ENCODE results near the gene FXYD3.
A peak's percentile ranks its signal among the peaks of the same experiment; 100 is the strongest.

The FXYD3 gene, protein sequence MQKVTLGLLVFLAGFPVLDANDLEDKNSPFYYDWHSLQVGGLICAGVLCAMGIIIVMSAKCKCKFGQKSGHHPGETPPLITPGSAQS

DNA sequence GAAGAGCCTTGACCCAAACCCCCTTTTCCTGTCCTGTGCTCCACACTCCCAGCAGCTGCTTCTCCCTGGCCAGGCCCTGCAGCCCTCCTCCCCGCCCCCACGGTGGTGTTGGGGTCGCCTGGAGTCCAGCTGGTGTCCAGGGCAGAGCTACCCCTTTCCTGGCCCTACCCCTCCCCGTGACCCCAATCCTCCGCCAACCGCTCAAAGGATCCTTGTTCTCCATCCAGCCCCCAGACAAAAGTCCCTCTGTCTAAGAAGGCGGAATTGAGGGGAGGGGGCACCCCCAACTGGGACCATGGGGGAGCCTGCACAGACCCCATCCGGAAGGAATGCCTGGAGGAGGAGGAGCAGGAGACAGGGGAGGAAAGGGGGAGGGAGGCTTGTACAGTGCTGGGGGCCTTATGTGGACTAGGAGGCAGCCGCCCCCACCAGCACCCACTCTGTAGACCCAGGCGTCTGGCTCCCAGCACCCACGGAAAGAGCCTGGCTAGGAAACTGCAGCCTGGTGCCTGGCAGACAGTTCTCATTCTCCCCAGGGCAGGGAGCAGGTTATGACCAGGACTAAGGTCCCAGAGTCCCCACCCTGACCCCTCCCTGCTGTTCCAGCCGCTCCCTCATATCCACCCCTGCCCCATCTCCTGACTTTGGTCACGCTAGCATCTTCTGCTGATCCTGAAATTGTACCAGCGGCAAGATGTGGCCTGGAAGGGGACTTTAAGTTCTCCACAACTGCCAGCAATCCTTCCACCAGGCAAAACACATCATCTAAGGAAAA is at the start of gene FXYD3:
Gene FXYD3 (plus strand): TSS at position 647 of the 775 bp plus-strand sequence. CDS start 3,554 bp downstream, outside the sequence.
- DNase-seq = no peak

GRCh38 chr19:35066121-35066520 is 49.5 kb upstream of the FXYD3 start:
- no peak for DNase-seq

- peak; percentile 26 for DNase-seq
Observed at GRCh38 chr19:35066691-35067563, 48.7 kb upstream of the FXYD3 start.

DNA sequence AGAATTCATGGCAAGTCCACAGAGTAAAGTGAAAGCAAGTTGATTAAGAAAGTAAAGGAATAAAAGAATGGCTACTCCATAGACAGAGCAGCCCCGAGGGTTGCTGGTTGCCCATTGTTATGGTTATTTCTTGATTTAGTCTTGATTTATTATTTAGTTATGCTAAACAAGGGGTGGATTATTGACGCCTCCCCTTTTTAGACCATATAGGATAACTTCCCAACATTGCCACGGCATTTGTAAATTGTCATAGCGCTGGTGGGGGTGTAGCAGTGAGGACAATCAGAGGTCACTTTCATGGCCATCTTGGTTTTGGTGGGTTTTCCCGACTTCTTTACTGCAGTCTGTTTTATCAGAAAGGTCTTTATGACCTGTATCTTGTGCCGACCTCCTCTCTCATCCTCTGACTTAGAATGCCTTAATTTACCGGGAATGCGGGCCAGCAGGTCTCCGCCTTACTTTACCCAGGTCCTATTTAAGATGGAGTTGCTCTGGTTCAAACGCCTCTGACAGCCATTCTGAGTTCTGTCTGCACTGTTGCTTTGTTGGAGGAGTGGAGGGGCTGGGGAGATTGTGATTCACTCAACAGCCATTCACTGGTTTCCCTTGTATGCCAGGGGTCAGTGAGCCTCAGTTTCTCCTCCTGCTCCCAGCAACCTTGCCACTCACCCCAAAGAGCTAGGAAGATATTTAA is 46.5 kb upstream of the FXYD3 start:
- no peak for DNase-seq

DNA sequence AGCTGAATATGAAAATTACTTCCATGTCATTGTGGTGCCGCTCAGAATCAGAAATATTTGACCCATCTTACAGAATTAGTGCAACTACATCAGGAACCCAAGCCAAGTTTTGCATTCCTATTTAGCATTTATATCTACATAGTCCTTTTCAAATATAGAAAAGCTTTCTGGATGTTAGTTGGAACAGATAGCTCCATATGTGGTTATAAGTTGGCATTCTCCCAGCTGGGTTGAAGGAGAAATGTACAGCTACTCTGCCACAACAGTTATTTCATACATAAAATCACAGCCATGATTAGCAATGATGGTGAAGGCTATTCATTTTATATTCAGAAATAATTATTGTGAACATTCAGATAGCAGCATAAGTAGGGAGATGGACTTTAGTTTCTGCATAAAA is 45.9 kb upstream of the FXYD3 start:
- no peak for DNase-seq

DNA sequence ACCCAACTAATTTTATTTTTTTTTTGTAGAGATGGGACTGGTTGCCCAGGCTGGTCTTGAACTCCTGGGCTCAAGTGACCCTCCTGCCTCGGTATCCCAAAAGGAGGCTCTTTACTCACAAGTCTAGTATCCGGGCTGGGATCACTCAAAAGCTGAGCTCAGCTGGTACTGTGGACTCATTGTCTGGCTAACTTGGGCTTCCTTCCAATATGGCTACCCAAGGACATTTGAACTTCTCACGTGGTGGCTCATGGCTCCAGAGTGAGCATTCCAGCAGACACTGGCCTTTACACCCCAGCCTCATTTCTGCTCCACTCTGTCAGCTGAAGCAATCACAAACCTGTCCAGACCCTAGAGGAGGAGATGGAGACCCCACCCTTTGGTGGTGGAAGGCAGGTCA is 45.2 kb upstream of the FXYD3 start:
- DNase-seq = no peak

- no peak for DNase-seq
Observed at GRCh38 chr19:35073516-35073915, 42.1 kb upstream of the FXYD3 start.

- no peak for DNase-seq
Observed at GRCh38 chr19:35073941-35074340, 41.7 kb upstream of the FXYD3 start.

- DNase-seq = no peak
Observed at GRCh38 chr19:35074426-35075201, 41.0 kb upstream of the FXYD3 start.

DNA sequence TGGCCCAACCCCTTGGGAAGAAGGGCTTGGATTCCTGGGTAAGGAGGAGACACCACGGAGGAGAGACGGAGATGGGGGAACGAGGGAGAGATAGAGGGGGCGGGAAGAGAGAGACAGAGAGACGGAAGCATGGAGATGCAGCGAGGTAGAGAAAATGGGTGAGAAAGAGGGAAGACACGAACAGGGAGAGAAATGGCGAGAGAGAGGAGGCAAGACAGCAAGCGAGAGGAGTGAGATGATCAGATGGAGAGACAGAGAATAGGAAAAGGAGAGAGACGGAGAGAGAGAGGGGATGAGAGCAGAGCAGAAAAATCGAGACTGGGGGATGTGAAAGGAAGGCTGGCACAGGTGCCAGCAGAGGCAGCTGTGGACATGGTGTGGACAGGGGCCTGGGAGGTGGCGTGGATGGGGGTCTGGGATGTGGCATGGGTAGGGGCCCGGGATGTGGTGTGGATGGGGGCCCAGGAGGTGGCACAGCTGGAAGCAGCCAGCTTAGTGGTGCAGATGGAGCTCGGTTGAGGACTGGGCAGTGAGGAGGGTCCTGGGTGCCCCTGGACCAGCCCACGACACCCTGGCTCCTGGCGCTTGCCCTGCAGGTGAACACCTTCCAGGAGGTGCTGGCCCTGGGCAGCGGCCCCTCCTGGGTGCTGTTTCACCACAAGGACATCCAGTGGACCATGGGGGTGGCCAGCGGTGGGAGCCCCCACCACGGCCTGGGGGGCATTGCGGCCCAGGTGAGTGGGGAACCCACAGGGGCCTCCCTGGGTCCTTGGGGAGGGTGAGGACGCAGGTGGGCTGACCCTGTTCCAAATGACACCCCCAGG is 40.2 kb upstream of the FXYD3 start:
- no peak for DNase-seq

DNA sequence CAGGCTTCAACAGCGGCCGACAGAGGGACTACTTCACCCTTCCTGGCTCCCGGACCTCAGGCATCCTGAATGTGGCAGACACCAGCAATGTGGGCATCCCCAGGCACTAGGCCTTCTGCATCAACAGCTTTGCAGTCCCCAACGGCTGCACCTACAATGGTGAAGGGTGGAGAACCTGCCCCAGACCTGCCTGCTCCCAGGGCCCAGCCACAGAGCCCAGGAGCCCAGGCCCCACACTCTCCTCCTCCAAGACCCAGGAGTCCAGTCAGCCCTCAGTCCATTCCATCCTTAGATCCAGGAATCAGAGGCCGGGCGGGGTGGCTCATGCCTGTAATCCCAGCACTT is 39.6 kb upstream of the FXYD3 start:
- DNase-seq = no peak

- no peak for DNase-seq
Observed at GRCh38 chr19:35076657-35077056, 39.0 kb upstream of the FXYD3 start.

GRCh38 chr19:35077411-35078223 is 38.0 kb upstream of the FXYD3 start:
- DNase-seq = no peak

- DNase-seq = no peak
Observed at GRCh38 chr19:35079826-35080225, 35.8 kb upstream of the FXYD3 start.

DNA sequence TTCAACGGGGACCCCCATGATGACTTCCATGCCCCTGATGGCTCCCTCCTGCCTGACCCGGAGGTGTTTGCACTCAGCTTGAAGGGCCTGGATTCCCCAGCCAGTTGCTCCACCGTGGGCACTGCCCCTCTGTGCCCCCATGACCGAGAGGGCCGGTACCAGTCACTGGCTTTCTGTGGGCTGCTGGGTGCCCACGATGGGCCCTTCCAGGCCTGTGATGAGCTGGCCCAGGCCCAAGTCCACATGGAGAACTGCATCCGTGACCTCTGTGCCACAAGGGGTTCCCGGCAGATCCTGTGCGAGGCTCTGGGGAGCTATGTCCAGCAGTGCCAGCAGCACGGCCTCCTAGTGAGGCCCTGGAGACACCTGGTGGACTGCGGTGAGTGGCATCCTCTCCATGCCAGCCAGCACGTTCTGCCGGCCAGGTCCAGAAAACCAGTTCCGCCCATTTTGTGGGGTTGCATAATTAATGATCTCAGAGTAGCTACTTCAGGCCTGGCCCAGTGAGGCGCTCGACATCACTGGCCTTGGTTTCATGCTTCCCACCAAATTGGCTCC is 34.9 kb upstream of the FXYD3 start:
- no peak for DNase-seq

GRCh38 chr19:35081201-35081600 is 34.4 kb upstream of the FXYD3 start:
- no peak for DNase-seq

DNA sequence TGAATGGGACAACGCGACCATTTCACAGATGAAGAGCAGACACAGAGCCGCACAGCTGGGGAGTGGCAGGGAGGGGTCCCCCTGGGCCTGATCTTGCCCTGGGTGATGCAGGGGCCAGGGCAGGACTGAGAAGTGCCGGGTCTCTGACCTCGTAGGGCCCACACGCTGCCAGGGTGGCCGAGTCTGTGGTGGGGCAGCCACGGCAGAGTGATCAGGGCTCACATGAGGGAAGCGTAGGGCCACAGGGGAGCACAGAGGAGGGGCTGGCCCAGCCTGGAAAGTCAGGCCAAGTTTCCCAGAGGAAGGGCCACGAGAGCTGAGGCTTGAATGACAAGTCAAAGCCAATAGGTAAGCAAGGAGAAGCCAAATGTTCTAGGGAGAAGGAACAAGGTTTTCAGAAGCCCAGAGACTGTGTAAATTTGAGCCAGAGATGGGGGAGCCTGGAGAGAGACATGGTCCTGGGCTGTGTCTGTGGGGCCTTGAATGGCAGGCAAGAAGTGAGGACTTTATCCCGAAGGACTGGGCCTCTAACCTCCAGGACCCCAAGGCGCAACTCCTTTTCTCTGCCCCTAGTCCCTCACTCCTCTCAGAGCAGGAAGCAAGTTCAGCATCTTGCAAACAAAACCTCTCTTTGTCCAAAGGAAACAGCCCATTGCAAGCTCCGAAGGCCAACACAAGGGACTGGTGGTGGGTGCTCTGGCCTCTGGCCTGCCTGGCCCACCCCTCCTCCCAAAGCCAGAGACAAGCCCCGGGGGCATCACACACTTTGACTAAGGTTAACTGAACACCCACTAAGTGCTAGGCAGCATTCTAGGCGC is 31.7 kb upstream of the FXYD3 start:
- no peak for DNase-seq

GRCh38 chr19:35084509-35084762 is 31.2 kb upstream of the FXYD3 start:
- no peak for DNase-seq

DNA sequence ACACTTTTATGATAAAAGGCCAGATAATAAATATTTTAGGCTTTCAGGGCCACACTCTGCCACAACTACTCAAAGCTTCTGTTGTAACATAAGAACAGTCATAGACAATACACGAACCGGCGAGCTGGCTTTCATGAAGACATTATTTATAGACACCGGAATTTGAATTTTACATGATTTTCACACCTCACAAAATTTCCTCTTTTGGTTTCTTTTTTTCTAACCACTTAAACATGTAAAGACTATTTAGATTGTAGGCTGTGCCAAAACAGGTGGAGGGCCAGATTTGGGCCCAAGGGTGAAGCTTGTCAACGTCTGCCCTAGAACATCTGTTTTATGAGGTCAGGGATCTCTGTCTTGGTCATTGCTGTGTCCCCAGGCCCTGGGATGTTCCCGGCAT is 29.7 kb upstream of the FXYD3 start:
- no peak for DNase-seq

- no peak for DNase-seq
Observed at GRCh38 chr19:35086455-35086854, 29.2 kb upstream of the FXYD3 start.
